ENCODE measurements around the gene TCF7.

TCF7 gene

GRCh38 chr5:134092875-134093274 is 21.6 kb upstream of the TCF7 start:
- no peaks in the 10 kb centered on the region for H3K9me3 ChIP-seq (ENCODE audit: control insufficient read depth, insufficient read depth, low read length)

GRCh38 chr5:134093351-134093750 is 21.1 kb upstream of the TCF7 start:
- H3K27me3 ChIP-seq (ENCODE audit: control insufficient read depth, insufficient read depth, low read length): no peaks in the 10 kb centered on the region
- H3K9me3 ChIP-seq (ENCODE audit: control insufficient read depth, insufficient read depth, low read length): no peaks in the 10 kb centered on the region
- no peak overlapping the region for H3K9ac ChIP-seq (ENCODE audit: low read depth, low read length)
- H3K4me3 ChIP-seq (ENCODE audit: low read depth, low read length): no peak overlapping the region
- H3K36me3 ChIP-seq (ENCODE audit: control insufficient read depth, insufficient read depth, low read length): no peaks in the 10 kb centered on the region
- H3K4me1 ChIP-seq (ENCODE audit: control insufficient read depth, insufficient read depth, low read length): peaks cover 3% of the 10 kb centered on the region

More at GRCh38 chr5:134092875-134093274, 21.6 kb upstream of the TCF7 start:
- Histone ChIP-seq H3K27me3 (ENCODE audit: control insufficient read depth, insufficient read depth, low read length) (no peaks in the 10 kb centered on the region), H3K4me1 (ENCODE audit: control insufficient read depth, insufficient read depth, low read length) (peaks cover 3% of the 10 kb centered on the region), H3K9ac (ENCODE audit: low read depth, low read length) (no peak overlapping the region), H3K36me3 (ENCODE audit: control insufficient read depth, insufficient read depth, low read length) (no peaks in the 10 kb centered on the region), H3K4me3 (ENCODE audit: low read depth, low read length) (no peak overlapping the region)

- peaks cover 14% of the 10 kb centered on the region for H3K4me1 ChIP-seq (ENCODE audit: control insufficient read depth, insufficient read depth, low read length)
- no peaks in the 10 kb centered on the region for H3K36me3 ChIP-seq (ENCODE audit: control insufficient read depth, insufficient read depth, low read length)
- H3K9ac ChIP-seq (ENCODE audit: low read depth, low read length): no peak overlapping the region
- H3K27me3 ChIP-seq (ENCODE audit: control insufficient read depth, insufficient read depth, low read length): peaks cover 3% of the 10 kb centered on the region
- no peaks in the 10 kb centered on the region for H3K9me3 ChIP-seq (ENCODE audit: control insufficient read depth, insufficient read depth, low read length)
- H3K4me3 ChIP-seq (ENCODE audit: low read depth, low read length): no peak overlapping the region
Measured at GRCh38 chr5:134095293-134095692, 19.2 kb upstream of the TCF7 start.

GRCh38 chr5:134095887-134096589 is 18.4 kb upstream of the TCF7 start:
- Histone ChIP-seq H3K36me3 (ENCODE audit: control insufficient read depth, insufficient read depth, low read length) (no peaks in the 10 kb centered on the region), H3K4me1 (ENCODE audit: control insufficient read depth, insufficient read depth, low read length) (peaks cover 19% of the 10 kb centered on the region), H3K9ac (ENCODE audit: low read depth, low read length) (no peak overlapping the region), H3K4me3 (ENCODE audit: low read depth, low read length) (no peak overlapping the region), H3K27me3 (ENCODE audit: control insufficient read depth, insufficient read depth, low read length) (peaks cover 3% of the 10 kb centered on the region), H3K9me3 (ENCODE audit: control insufficient read depth, insufficient read depth, low read length) (no peaks in the 10 kb centered on the region)

- Histone ChIP-seq H3K4me3 (ENCODE audit: low read depth, low read length) (no peak overlapping the region), H3K9ac (ENCODE audit: low read depth, low read length) (no peak overlapping the region), H3K36me3 (ENCODE audit: control insufficient read depth, insufficient read depth, low read length) (no peaks in the 10 kb centered on the region), H3K4me1 (ENCODE audit: control insufficient read depth, insufficient read depth, low read length) (peaks cover 24% of the 10 kb centered on the region), H3K9me3 (ENCODE audit: control insufficient read depth, insufficient read depth, low read length) (no peaks in the 10 kb centered on the region), H3K27me3 (ENCODE audit: control insufficient read depth, insufficient read depth, low read length) (peaks cover 3% of the 10 kb centered on the region)
Measured at GRCh38 chr5:134097211-134097749, 17.2 kb upstream of the TCF7 start.

GRCh38 chr5:134098690-134099089 is 15.8 kb upstream of the TCF7 start:
- H3K27me3 ChIP-seq (ENCODE audit: control insufficient read depth, insufficient read depth, low read length): peaks cover 3% of the 10 kb centered on the region
- no peaks in the 10 kb centered on the region for H3K9me3 ChIP-seq (ENCODE audit: control insufficient read depth, insufficient read depth, low read length)
- no peak overlapping the region for H3K4me3 ChIP-seq (ENCODE audit: low read depth, low read length)
- H3K9ac ChIP-seq (ENCODE audit: low read depth, low read length): no peak overlapping the region
- H3K4me1 ChIP-seq (ENCODE audit: control insufficient read depth, insufficient read depth, low read length): peaks cover 26% of the 10 kb centered on the region
- H3K36me3 ChIP-seq (ENCODE audit: control insufficient read depth, insufficient read depth, low read length): no peaks in the 10 kb centered on the region

- Histone ChIP-seq H3K9ac (ENCODE audit: low read depth, low read length) (no peak overlapping the region), H3K9me3 (ENCODE audit: control insufficient read depth, insufficient read depth, low read length) (no peaks in the 10 kb centered on the region)
Measured at GRCh38 chr5:134099288-134099872, 15.1 kb upstream of the TCF7 start.

GRCh38 chr5:134099939-134100282 is 14.6 kb upstream of the TCF7 start:
- H3K27me3 ChIP-seq (ENCODE audit: control insufficient read depth, insufficient read depth, low read length): peaks cover 3% of the 10 kb centered on the region
- no peak overlapping the region for H3K4me3 ChIP-seq (ENCODE audit: low read depth, low read length)
- H3K9ac ChIP-seq (ENCODE audit: low read depth, low read length): no peak overlapping the region
- peaks cover 27% of the 10 kb centered on the region for H3K4me1 ChIP-seq (ENCODE audit: control insufficient read depth, insufficient read depth, low read length)
- H3K36me3 ChIP-seq (ENCODE audit: control insufficient read depth, insufficient read depth, low read length): no peaks in the 10 kb centered on the region
- H3K9me3 ChIP-seq (ENCODE audit: control insufficient read depth, insufficient read depth, low read length): no peaks in the 10 kb centered on the region

More at GRCh38 chr5:134099288-134099872, 15.1 kb upstream of the TCF7 start:
- Histone ChIP-seq H3K4me1 (ENCODE audit: control insufficient read depth, insufficient read depth, low read length) (peaks cover 26% of the 10 kb centered on the region), H3K36me3 (ENCODE audit: control insufficient read depth, insufficient read depth, low read length) (no peaks in the 10 kb centered on the region), H3K4me3 (ENCODE audit: low read depth, low read length) (no peak overlapping the region), H3K27me3 (ENCODE audit: control insufficient read depth, insufficient read depth, low read length) (peaks cover 3% of the 10 kb centered on the region)

- no peak overlapping the region for H3K4me3 ChIP-seq (ENCODE audit: low read depth, low read length)
- H3K36me3 ChIP-seq (ENCODE audit: control insufficient read depth, insufficient read depth, low read length): no peaks in the 10 kb centered on the region
Measured at GRCh38 chr5:134100283-134101091, 14.0 kb upstream of the TCF7 start.

GRCh38 chr5:134101686-134102439 is 12.6 kb upstream of the TCF7 start:
- no peaks in the 10 kb centered on the region for H3K36me3 ChIP-seq (ENCODE audit: control insufficient read depth, insufficient read depth, low read length)
- H3K9me3 ChIP-seq (ENCODE audit: control insufficient read depth, insufficient read depth, low read length): no peaks in the 10 kb centered on the region
- H3K4me1 ChIP-seq (ENCODE audit: control insufficient read depth, insufficient read depth, low read length): peaks cover 31% of the 10 kb centered on the region
- H3K4me3 ChIP-seq (ENCODE audit: low read depth, low read length): no peak overlapping the region
- peaks cover 3% of the 10 kb centered on the region for H3K27me3 ChIP-seq (ENCODE audit: control insufficient read depth, insufficient read depth, low read length)
- no peak overlapping the region for H3K9ac ChIP-seq (ENCODE audit: low read depth, low read length)

More at GRCh38 chr5:134100283-134101091, 14.0 kb upstream of the TCF7 start:
- Histone ChIP-seq H3K9me3 (ENCODE audit: control insufficient read depth, insufficient read depth, low read length) (no peaks in the 10 kb centered on the region), H3K27me3 (ENCODE audit: control insufficient read depth, insufficient read depth, low read length) (peaks cover 3% of the 10 kb centered on the region), H3K4me1 (ENCODE audit: control insufficient read depth, insufficient read depth, low read length) (peaks cover 31% of the 10 kb centered on the region), H3K9ac (ENCODE audit: low read depth, low read length) (peak overlapping the region; percentile 55)

- no peak overlapping the region for H3K4me3 ChIP-seq (ENCODE audit: low read depth, low read length)
- no peak overlapping the region for H3K9ac ChIP-seq (ENCODE audit: low read depth, low read length)
- H3K36me3 ChIP-seq (ENCODE audit: control insufficient read depth, insufficient read depth, low read length): no peaks in the 10 kb centered on the region
- H3K27me3 ChIP-seq (ENCODE audit: control insufficient read depth, insufficient read depth, low read length): peaks cover 2% of the 10 kb centered on the region
- no peaks in the 10 kb centered on the region for H3K9me3 ChIP-seq (ENCODE audit: control insufficient read depth, insufficient read depth, low read length)
- peaks cover 31% of the 10 kb centered on the region for H3K4me1 ChIP-seq (ENCODE audit: control insufficient read depth, insufficient read depth, low read length)
Measured at GRCh38 chr5:134103397-134103796, 11.1 kb upstream of the TCF7 start.

All from iPS-15b (cell line).